DMS153 treated with DMSO at 0.1 percent for 48 hours (cell line): ENCODE data around the gene PPP1R7.

ENCODE experiments used
- DNase-seq: peaks from one replicate; lab custom pipeline; 2025; ENCODE audit not compliant: unreplicated experiment; lab: John Stamatoyannopoulos, UW

The PPP1R7 gene

GRCh38 chr2:241120440-241120839, 29.8 kb upstream of the PPP1R7 start:
- DNase-seq, result no peak

GRCh38 chr2:241121008-241121407, 29.3 kb upstream of the PPP1R7 start:
- no peak for DNase-seq

DNA sequence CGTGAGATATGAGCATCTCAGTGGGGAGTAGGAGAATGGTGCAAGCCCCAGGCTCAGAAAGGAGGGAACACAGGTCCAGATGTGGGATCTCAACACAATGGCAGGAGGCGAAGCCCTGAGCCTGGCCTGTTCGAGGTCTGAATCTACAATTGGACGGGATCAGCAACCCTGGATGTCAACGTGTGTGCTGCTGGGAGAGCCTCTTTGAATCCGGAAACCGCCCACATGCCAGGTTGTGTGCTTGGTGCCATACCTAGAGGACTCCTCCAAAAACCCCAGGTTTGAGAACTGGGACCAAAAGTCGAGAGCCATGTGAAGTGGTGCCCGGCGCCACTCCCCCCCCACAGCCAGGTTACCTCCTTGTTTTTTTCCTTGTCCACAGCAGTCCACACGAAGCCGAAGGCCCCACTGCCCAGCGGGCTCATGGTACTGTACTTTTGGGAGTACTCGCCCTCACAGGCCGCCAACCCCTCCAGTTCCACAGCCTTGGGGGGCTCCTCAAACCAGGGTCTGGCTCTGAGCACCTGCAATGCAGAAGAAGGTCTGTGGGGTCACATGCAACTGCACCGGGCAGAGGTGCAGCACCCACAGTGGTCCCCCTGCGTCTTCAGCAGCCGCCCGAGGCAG, 27.8 kb upstream of the PPP1R7 start:
- DNase-seq, result no peak

DNA sequence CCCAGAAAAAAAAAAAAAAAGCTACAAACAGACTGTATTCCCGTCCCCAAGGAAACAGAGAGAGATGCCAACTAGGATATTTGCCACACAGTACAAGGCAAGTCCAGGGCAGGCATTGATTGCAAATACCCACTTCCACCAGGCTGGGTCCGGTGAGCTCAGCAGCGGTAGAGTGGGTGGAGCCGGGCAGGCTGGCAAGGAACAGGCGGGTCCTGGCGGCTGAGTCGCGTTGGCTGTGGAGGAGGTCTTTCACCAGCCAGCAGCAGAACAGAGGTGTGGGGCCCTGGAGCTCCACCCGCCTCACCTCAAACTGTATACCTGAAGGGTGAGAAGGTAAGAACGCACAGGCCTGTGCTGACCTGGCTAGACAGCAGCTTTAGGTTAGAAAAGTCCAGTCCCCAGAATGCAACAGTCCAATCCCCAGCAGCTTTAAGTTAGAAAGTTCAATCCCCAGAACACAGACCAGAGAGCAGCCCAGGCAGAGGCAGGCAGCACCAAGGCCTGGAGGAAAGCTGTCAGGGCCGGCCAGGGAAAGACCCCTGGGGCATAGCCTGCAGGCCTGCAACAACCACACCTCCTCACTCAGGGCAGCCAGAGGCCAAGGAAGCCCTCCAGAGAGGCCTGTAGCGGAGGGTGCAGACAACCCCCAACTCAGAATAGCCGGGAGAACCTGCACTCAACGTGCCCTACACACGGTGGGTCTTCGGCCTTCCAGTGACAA, 26.3 kb upstream of the PPP1R7 start:
- DNase-seq, result no peak

DNA sequence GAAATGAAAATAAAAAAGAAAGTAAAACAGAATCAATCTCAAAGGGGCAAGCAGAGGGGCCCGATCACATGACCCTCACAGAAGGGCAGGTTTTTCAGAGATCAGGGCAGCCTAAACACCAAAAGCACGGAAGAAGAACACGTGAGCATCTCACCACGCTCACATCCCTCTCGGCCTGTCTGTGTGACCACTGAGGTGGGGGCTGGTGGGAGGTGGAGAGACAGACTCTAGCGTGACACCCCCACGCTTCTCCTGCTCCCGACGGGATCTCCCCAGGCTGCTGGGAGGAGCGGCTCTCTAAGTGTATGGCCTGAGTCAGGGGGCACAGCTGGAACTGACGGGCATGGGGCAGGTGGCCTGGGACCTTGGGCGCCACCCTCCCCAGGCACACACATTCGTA, 24.6 kb upstream of the PPP1R7 start:
- no peak for DNase-seq

GRCh38 chr2:241126201-241126611, 24.1 kb upstream of the PPP1R7 start:
- no peak for DNase-seq

DNA sequence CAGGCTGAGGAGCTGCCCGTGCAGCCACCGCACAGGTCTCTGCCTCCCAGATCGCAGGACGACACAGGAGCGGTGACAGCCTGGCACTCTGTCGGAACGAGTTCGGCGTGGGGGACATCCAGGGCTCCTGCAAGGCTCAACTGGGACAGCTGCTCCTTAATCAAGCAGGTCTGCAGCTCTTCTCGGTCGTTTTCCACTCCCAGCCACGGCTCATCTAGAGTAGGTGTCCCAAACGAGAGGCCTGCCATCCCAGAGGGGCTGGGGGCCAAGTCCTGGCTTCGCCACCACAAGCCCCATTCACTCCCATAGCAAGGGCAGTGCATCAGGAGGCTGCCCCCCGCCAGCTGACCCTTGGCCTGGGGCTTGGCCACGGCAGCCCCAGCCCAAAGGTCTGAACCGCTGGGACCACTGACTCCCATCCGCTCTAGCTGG, 23.5 kb upstream of the PPP1R7 start:
- no peak for DNase-seq

- no peak for DNase-seq
These were observed 22.0 kb upstream of the PPP1R7 start for GRCh38 chr2:241128266-241128665.

- DNase-seq, result no peak
These were observed 21.0 kb upstream of the PPP1R7 start for GRCh38 chr2:241129086-241129871.

- DNase-seq, result no peak
These were observed 20.0 kb upstream of the PPP1R7 start for GRCh38 chr2:241130316-241130715.

DNA sequence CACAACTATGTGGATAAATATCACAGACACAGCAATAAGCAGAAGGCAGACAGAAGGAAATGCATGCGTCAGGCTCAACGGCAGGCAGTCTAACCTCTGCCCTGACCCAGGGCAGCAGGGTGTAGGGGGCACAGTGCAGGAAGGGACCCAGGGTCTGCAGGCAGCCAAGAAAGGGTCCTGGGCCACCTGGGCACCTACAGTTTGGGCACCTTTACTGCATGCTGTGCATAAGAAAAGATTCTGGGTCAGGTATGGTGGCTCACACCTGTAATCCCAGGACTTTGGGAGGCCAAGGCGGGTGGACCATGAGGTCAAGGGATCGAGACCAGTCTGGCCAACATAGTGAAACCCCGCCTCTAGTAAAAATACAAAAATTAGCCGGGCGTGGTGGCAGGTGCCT, 18.7 kb upstream of the PPP1R7 start:
- no peak for DNase-seq

- no peak for DNase-seq
These were observed 17.5 kb upstream of the PPP1R7 start for GRCh38 chr2:241132538-241133435.

DNA sequence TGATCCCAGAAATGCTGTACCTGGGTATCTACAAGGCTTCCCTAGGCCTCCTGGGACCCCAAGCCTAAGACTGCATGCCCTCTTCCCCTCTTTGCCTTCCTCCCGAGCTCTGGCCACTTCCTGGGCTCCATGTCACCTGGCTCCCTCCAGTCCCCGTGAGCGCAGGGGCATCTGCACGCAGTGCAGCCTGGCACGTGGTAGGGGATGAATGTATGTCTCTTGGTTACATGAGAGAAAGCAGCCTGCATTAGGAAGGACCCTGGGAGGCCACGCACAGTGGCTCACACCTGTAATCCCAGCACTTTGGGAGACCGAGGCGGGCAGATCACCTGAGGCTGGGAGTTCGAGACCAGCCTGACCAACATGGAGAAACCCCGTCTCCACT, 16.8 kb upstream of the PPP1R7 start:
- DNase-seq, result no peak

- DNase-seq, result no peak
These were observed 15.6 kb upstream of the PPP1R7 start for GRCh38 chr2:241134711-241135110.

GRCh38 chr2:241135737-241136136, 14.5 kb upstream of the PPP1R7 start:
- DNase-seq, result no peak

- DNase-seq, result no peak
These were observed 14.1 kb upstream of the PPP1R7 start for GRCh38 chr2:241136191-241136590.

GRCh38 chr2:241136661-241137260, 13.5 kb upstream of the PPP1R7 start:
- DNase-seq, result no peak

DNA sequence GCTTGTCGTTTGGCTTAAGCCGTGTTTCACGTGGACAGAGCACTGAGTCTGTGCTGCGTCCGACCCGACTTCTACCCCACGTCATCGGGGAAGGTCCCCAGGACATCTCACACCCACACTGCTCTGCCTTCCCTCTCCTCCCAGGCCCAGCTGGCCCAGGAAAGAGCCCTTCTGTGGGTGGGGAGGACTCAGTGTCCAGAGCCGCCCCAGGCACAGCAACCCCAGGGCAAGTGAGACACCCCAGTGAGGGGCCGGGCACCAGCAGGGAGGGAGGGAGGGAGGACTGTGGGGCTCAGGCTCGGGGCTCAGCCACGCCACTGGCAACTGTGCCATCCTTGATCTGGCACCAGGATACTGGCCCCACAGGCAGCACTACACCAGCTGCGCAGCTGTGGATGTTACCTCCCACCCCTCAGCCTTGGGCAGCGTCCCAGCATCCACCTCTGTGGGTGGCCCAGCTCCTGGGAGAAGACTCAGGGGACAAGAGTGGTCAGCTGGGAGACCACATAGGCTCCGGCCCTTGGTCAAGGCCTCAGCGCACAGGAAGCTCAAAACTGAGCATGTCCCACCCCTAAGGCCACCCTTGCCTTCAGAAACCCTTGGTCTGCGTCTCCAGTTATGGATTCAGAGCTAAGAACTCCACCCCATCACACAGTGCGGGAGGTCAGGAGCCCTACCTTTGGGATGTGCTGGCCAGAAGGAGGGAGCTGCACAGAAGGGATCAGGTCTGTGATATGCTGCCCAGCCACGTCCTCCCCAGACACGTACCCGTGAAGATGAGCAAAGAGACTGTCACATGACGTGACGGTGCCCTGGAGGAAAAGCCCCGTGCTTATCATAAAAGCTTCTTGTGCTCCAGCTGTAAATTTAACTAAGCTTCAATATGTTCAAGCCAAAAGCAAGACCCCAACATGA, 12.7 kb upstream of the PPP1R7 start:
- DNase-seq, result no peak

DNA sequence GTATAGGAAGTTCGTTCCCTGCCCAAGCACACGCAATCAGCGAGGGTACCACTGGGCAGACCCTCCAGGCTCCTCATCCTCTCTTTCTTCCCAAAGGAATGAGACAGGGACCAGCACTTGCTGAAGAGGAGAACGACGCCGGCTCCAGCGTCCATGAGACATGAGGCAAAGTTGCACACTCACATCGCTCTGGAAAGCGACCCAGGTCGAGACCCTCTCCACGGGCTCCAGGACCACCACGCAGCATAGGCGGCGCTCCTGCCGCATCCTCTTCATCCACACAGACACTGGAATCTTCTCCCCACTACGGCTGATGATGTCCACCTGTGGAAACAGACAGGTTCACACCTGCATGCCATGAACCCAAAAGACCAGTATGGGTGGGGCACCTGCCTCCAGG, 11.8 kb upstream of the PPP1R7 start:
- DNase-seq, result no peak
